Vagina (tissue), 2 donors: ENCODE measurements around the gene CCNL1.

Experiments used
- POLR2A ChIP-seq, 2 donors: fragments of 450-650 bp; IDR thresholded peaks; one replicate each; pipeline ENCODE4 v1.6.1; 2017; ENCODE audit warnings: antibody characterized with exemption in 2 of 2, mild to moderate bottlenecking in 2 of 2, moderate library complexity in 2 of 2
- TF ChIP-seq, protein P1 (sequence below), 3 experiments: fragments of 450-650 bp in 2 of 3; fragments of 200-600 bp in 1 of 3; sonication (generic) in 1 of 3; IDR thresholded peaks; one replicate each; pipeline ENCODE4 v1.5.1; 2017 to 2019; ENCODE audit warnings: antibody characterized with exemption in 3 of 3, mild to moderate bottlenecking in 2 of 3, moderate library complexity in 2 of 3

DNA sequence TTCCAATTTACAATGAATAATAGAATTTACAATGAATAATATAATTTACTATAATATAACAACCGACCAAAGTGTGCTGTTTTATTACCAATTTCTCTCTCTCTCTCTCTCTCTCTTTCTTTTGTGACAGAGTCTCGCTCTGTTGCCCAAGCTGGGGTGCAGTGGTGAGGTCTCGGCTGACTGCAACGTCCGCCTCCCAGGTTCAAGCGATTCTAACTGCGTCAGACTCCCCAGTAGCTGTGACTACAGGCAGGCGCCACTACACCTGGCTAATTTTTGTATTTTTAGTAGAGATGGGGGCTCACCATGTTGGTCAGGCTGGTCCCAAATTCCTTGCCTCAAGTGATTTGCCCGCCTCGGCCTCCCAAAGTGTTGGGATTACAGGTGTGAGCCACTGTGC lies 17.0 kb upstream of the CCNL1 start:
- no peak for TF ChIP-seq POLR2A (IDR thresholded peaks at IDR 0.05)
- TF ChIP-seq, protein P1, sequence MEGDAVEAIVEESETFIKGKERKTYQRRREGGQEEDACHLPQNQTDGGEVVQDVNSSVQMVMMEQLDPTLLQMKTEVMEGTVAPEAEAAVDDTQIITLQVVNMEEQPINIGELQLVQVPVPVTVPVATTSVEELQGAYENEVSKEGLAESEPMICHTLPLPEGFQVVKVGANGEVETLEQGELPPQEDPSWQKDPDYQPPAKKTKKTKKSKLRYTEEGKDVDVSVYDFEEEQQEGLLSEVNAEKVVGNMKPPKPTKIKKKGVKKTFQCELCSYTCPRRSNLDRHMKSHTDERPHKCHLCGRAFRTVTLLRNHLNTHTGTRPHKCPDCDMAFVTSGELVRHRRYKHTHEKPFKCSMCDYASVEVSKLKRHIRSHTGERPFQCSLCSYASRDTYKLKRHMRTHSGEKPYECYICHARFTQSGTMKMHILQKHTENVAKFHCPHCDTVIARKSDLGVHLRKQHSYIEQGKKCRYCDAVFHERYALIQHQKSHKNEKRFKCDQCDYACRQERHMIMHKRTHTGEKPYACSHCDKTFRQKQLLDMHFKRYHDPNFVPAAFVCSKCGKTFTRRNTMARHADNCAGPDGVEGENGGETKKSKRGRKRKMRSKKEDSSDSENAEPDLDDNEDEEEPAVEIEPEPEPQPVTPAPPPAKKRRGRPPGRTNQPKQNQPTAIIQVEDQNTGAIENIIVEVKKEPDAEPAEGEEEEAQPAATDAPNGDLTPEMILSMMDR (IDR thresholded peaks at IDR 0.05), result no peak
